Upper lobe of left lung (tissue), 4 donors: ENCODE data around the gene CACNG1.

ENCODE experiments used
- CTCF ChIP-seq, 6 experiments: fragments of 450-650 bp in 4 of 6; fragments of 200-600 bp in 2 of 6; sonication (generic) in 2 of 6; IDR thresholded peaks; one replicate each; pipeline ENCODE4 v1.5.1; 2016 to 2019; ENCODE audit warnings: antibody characterized with exemption in 6 of 6
- EP300 ChIP-seq, 4 donors: sonication (generic); formaldehyde crosslinking; IDR thresholded peaks; one replicate each; pipeline ENCODE4 v1.5.1; 2017; ENCODE audit warnings: antibody characterized with exemption in 4 of 4, control low read depth in 2 of 4
- POLR2A ChIP-seq, 4 donors: fragments of 450-650 bp; IDR thresholded peaks; one replicate each; pipeline ENCODE4 v1.5.1; 2016 to 2017; ENCODE audit warnings: antibody characterized with exemption in 4 of 4, mild to moderate bottlenecking in 2 of 4
- POLR2AphosphoS5 ChIP-seq, 2 donors: sonication (generic); formaldehyde crosslinking; IDR thresholded peaks; one replicate each; pipeline ENCODE4 v1.5.1; 2017; ENCODE audit warnings: antibody characterized with exemption in 2 of 2

- TF ChIP-seq POLR2AphosphoS5 (IDR thresholded peaks at IDR 0.05) = no peak
- no peak for TF ChIP-seq CTCF (IDR thresholded peaks at IDR 0.05)
- TF ChIP-seq POLR2A (IDR thresholded peaks at IDR 0.05) = no peak
- no peak for TF ChIP-seq EP300 (IDR thresholded peaks at IDR 0.05)
These were observed 2.1 kb upstream of the CACNG1 start for GRCh38 chr17:67041941-67042899.
